Gastrocnemius medialis (tissue), 4 donors: ENCODE results near the gene NCS1.

Experiments used
- POLR2A ChIP-seq, 2 donors: fragments of 450-650 bp; IDR thresholded peaks; one replicate each; pipeline ENCODE4 v1.6.1; 2017; ENCODE audit warnings: antibody characterized with exemption in 2 of 2, mild to moderate bottlenecking in 2 of 2, moderate library complexity in 2 of 2
- TF ChIP-seq, protein P1 (sequence below), 5 experiments: fragments of 450-650 bp in 3 of 5; fragments of 200-600 bp in 2 of 5; sonication (generic) in 2 of 5; IDR thresholded peaks in 4 of 5; conservative IDR thresholded peaks in 1 of 5; 1 replicate in 4 of 5; 2 replicates in 1 of 5; pipeline ENCODE4 v1.5.1; 2016 to 2019; ENCODE audit warnings: antibody characterized with exemption in 5 of 5, mild to moderate bottlenecking in 3 of 5, moderate library complexity in 3 of 5

DNA sequence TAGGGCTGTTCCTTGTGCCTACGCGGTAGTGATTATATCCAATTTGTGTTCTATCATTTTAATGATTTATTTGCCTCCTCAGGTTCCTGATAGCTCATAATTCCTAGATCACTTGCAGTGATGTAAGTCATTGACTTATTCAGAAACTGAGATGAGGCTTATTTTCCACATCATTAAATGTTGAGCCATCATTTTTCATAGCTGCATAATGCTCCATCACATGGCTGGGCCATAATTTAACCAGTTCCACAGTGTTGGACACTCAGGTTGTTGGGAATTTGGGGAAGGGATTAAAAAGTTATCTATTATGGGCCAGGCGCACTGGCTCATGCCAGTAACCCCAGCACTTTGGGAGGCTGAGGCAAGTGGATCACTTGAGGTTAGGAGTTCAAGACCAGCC, 57.6 kb downstream of the NCS1 start:
- TF ChIP-seq, protein P1, sequence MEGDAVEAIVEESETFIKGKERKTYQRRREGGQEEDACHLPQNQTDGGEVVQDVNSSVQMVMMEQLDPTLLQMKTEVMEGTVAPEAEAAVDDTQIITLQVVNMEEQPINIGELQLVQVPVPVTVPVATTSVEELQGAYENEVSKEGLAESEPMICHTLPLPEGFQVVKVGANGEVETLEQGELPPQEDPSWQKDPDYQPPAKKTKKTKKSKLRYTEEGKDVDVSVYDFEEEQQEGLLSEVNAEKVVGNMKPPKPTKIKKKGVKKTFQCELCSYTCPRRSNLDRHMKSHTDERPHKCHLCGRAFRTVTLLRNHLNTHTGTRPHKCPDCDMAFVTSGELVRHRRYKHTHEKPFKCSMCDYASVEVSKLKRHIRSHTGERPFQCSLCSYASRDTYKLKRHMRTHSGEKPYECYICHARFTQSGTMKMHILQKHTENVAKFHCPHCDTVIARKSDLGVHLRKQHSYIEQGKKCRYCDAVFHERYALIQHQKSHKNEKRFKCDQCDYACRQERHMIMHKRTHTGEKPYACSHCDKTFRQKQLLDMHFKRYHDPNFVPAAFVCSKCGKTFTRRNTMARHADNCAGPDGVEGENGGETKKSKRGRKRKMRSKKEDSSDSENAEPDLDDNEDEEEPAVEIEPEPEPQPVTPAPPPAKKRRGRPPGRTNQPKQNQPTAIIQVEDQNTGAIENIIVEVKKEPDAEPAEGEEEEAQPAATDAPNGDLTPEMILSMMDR (IDR thresholded peaks at IDR 0.05 in 4 of 5, conservative IDR thresholded peaks at IDR 0.05 in 1 of 5), result no peak
- no peak for TF ChIP-seq POLR2A (IDR thresholded peaks at IDR 0.05)
